ENCODE measurements around the gene FGD3. TPM values are rescaled to one million over a fixed set of nuclear protein-coding genes. Genes with fewer than 3 reads are reported as not detected.

Gene FGD3
- total RNA-seq, 4 donors from 2014 or later, result 1.7 to 4.2 (median 3.3) TPM

DNA sequence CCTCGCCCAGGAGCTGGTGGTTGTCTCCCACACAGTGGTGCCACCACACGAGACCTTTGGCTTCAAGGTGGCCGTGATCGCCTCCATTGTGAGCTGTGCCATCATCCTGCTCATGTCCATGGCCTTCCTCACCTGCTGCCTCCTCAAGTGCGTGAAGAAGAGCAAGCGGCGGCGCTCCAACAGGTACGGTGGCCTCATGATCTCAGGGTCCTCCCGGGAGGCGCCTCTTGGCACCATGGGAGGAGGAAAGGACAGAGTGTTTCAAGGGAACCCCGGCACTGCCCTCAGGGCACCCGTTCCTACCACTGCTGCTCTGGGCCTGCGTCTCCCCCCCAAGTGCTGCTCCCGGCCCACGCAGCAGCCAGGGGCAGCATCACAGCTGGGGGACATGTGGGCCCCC, 130.5 kb downstream of the FGD3 start:
- Histone ChIP-seq H3K9me3 (no peaks in the 10 kb centered on the region), H3K27ac (no peak overlapping the region), H3K36me3 (no peaks in the 10 kb centered on the region), H3K4me1 (peaks cover 0 to 9% (median 2%) of the 10 kb centered on the region in 3 donors), H3K27me3 (no peaks in the 10 kb centered on the region), H3K4me3 (no peak overlapping the region)
- WGBS, 2 donors (ENCODE audit: low coverage in 1 of 2), result 93 to 100% methylated on average over 3 of the region's 16 CpGs
- ATAC-seq, result no peak
- TF ChIP-seq POLR2A (IDR thresholded peaks at IDR 0.05) (no peak), POLR2AphosphoS5 (IDR thresholded peaks at IDR 0.05) (no peak), EP300 (IDR thresholded peaks at IDR 0.05) (no peak)
- TF ChIP-seq, protein P1, sequence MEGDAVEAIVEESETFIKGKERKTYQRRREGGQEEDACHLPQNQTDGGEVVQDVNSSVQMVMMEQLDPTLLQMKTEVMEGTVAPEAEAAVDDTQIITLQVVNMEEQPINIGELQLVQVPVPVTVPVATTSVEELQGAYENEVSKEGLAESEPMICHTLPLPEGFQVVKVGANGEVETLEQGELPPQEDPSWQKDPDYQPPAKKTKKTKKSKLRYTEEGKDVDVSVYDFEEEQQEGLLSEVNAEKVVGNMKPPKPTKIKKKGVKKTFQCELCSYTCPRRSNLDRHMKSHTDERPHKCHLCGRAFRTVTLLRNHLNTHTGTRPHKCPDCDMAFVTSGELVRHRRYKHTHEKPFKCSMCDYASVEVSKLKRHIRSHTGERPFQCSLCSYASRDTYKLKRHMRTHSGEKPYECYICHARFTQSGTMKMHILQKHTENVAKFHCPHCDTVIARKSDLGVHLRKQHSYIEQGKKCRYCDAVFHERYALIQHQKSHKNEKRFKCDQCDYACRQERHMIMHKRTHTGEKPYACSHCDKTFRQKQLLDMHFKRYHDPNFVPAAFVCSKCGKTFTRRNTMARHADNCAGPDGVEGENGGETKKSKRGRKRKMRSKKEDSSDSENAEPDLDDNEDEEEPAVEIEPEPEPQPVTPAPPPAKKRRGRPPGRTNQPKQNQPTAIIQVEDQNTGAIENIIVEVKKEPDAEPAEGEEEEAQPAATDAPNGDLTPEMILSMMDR (IDR thresholded peaks at IDR 0.05), result no peak

DNA sequence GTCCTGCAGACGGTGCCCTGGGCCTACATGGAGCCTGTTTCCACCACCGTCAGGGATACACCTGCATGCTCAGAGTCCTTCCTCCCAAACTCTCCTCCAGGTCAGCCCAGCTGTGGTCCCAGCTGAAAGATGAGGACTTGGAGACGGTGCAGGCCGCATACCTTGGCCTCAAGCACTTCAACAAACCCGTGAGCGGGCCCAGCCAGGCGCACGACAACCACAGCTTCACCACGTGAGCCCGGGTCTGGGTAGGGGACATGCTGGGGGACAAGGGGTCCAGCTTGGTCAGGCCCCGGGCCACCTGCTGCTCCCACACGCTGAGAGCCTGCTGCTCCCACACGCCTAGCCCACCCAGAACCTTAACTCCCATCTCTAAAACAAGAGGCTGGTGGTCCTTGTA, 132.0 kb downstream of the FGD3 start:
- Histone ChIP-seq H3K4me3 (no peak overlapping the region), H3K27me3 (no peaks in the 10 kb centered on the region), H3K4me1 (no peaks in the 10 kb centered on the region), H3K27ac (no peak overlapping the region), H3K9me3 (no peaks in the 10 kb centered on the region), H3K36me3 (no peaks in the 10 kb centered on the region)
- no peak for ATAC-seq
- WGBS, 2 donors (ENCODE audit: low coverage in 1 of 2), result no CpG with 5 or more reads among the region's 13 CpGs
- TF ChIP-seq POLR2AphosphoS5 (IDR thresholded peaks at IDR 0.05) (no peak), POLR2A (IDR thresholded peaks at IDR 0.05) (no peak)

DNA sequence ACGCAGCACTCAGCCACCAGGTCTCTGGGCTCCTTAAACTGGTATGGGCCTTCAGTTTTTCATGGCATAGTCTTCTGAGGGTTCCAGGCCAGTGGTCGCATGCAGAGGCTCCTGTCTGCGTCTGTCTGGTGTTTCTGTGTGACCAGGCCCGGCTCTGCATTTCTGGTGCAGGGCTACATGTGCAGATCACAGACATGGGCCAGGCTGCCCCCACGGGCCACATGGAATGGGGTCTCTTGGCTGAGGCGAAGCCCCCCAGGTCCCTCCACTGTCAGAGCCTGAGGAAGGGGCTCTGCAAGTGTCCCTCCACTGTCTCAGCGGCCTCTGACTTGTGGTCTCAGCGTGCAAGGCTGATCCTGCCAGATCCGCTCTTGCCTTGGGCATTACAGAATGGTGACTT, 133.1 kb downstream of the FGD3 start:
- no peaks in the 10 kb centered on the region for H3K9me3 ChIP-seq
- H3K4me3 ChIP-seq, result no peak overlapping the region
- H3K4me1 ChIP-seq, result no peaks in the 10 kb centered on the region
- WGBS, 2 donors (ENCODE audit: low coverage in 1 of 2), result 89 to 100% methylated on average over 1 to 4 of the region's 9 CpGs
- no peaks in the 10 kb centered on the region for H3K36me3 ChIP-seq
- ATAC-seq, result no peak
- TF ChIP-seq POLR2A (IDR thresholded peaks at IDR 0.05) (no peak), EP300 (IDR thresholded peaks at IDR 0.05) (no peak), POLR2AphosphoS5 (IDR thresholded peaks at IDR 0.05) (no peak)
- TF ChIP-seq, protein P1 (IDR thresholded peaks at IDR 0.05), result no peak
- H3K27me3 ChIP-seq, result no peaks in the 10 kb centered on the region
- H3K27ac ChIP-seq, result no peak overlapping the region

DNA sequence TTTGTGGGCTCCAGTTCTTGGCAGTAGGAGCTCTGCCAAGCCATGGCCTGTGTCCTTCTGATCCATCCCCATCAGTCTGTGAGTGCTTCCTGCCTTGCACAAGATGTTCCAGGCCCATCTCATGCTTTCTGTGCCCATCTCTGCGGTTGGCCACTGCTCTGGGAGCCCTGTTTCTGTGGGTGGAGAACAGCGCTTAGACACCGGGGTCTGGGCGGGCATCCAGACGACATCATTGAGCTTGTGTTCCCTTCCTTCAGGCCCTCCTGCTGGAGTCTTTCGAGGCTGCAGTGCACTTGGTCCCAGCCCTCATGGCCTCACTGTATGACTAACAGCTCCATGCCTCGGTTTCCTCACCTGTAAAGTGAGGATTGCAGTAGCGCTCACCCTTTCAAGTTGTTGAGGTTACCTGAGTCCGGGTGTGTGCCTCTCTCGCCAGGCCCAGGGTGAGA, 133.8 kb downstream of the FGD3 start:
- H3K9me3 ChIP-seq, result no peaks in the 10 kb centered on the region
- TF ChIP-seq EP300 (IDR thresholded peaks at IDR 0.05) (no peak), POLR2A (IDR thresholded peaks at IDR 0.05) (no peak), POLR2AphosphoS5 (IDR thresholded peaks at IDR 0.05) (no peak)
- TF ChIP-seq, protein P1 (IDR thresholded peaks at IDR 0.05), result no peak
- ATAC-seq, result no peak

DNA sequence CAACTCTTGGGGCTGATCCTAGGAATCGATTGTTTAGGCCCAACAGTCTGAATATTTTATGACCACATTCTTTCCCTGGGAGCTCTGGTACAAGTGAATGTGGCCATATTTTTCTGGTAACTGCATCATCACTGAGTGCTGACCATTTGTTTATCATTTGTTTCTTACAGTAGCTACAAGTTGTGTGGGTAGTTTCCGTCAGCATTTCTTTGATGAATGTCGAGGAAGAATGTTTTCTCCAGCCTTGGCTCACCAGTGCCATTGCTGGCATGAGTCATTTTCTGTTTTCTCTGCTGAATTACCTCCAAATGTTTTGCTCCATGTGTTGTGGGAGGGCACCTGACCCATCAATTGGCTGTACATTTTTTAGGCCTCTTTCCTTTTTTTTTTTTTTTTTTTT, 134.6 kb downstream of the FGD3 start:
- no peak overlapping the region for H3K27ac ChIP-seq
- no peak overlapping the region for H3K4me3 ChIP-seq
- H3K9me3 ChIP-seq, result no peaks in the 10 kb centered on the region
- no peaks in the 10 kb centered on the region for H3K36me3 ChIP-seq
- H3K4me1 ChIP-seq, result no peaks in the 10 kb centered on the region
- TF ChIP-seq POLR2AphosphoS5 (IDR thresholded peaks at IDR 0.05) (peak; percentile 67), EP300 (IDR thresholded peaks at IDR 0.05) (no peak)
- ATAC-seq, result no peak
- WGBS, 2 donors (ENCODE audit: low coverage in 1 of 2), result 53 to 54% methylated on average over 2 to 3 of the region's 3 CpGs
- H3K27me3 ChIP-seq, result no peaks in the 10 kb centered on the region

More for the DNA sequence above, 133.8 kb downstream of the FGD3 start:
- Histone ChIP-seq H3K4me3 (no peak overlapping the region), H3K36me3 (no peaks in the 10 kb centered on the region), H3K4me1 (no peaks in the 10 kb centered on the region), H3K27me3 (no peaks in the 10 kb centered on the region), H3K27ac (no peak overlapping the region)
- WGBS, 2 donors (ENCODE audit: low coverage in 1 of 2), result no CpG with 5 or more reads among the region's 10 CpGs

DNA sequence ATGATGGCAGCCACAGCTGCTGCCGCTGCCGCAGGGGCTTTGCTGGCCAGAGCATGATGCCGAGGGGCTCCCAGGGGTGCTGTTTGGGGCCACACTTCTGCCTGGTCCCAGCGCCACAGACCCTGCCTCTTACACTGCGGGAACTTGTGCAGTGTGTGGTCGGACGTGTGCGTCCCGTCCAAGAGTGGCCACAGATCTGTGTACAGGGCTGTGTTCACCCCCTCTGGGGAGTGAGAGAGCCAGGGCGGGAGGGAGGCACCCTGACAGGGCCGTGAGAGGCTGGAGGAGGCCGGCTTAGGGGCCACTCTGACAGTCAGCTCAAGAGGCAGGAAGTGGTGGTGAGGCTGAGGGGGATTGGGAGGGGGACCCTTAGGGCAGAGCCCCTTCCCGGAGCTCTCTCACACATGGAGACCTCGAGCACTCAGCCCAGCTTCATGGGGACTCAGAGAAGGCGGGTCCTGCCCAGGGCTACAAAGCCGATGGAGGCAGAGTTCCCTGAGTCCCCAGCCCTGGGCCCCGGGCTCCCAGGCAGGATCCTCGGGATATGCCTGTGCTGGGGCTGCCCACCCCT, 135.6 kb downstream of the FGD3 start:
- TF ChIP-seq, protein P1 (IDR thresholded peaks at IDR 0.05), result no peak
- TF ChIP-seq POLR2AphosphoS5 (IDR thresholded peaks at IDR 0.05), result no peak
- no peak for TF ChIP-seq EP300 (IDR thresholded peaks at IDR 0.05)
- TF ChIP-seq POLR2A (IDR thresholded peaks at IDR 0.05), result no peak
- H3K4me1 ChIP-seq, result no peaks in the 10 kb centered on the region
- no peak overlapping the region for H3K4me3 ChIP-seq
- WGBS, 2 donors (ENCODE audit: low coverage in 1 of 2), result no CpG with 5 or more reads among the region's 18 CpGs
- no peaks in the 10 kb centered on the region for H3K9me3 ChIP-seq
- no peak overlapping the region for H3K27ac ChIP-seq
- no peak for ATAC-seq
- H3K36me3 ChIP-seq, result no peaks in the 10 kb centered on the region
- H3K27me3 ChIP-seq, result no peaks in the 10 kb centered on the region
